H9 (cell line): ENCODE measurements around the gene ATCAY. TPM values are rescaled to one million over a fixed set of nuclear protein-coding genes. Genes with fewer than 3 reads are reported as not detected.

Experiments used
- DNase-seq: peaks from one replicate; pipeline ENCODE4 v3.0.0-alpha.2; 2017
- H2AFZ ChIP-seq: one replicate; pipeline ENCODE4 v1.6.1; 2013; ENCODE audit warnings: mild to moderate bottlenecking, low read length, control low read depth, moderate library complexity
- H2AK5ac ChIP-seq: 2 replicates; pipeline ENCODE4 v1.6.1; 2013; ENCODE audit warnings: low read length, control low read depth, mixed read lengths; ENCODE audit not compliant: insufficient read length
- H2BK120ac ChIP-seq: one replicate; pipeline ENCODE4 v1.6.1; 2013; ENCODE audit warnings: low read depth, mild to moderate bottlenecking, low read length, control low read depth, inconsistent platforms; ENCODE audit not compliant: poor library complexity, severe bottlenecking
- H2BK12ac ChIP-seq: 2 replicates; pipeline ENCODE4 v1.6.1; 2013; ENCODE audit warnings: low read length, control low read depth, mixed read lengths, low read depth; ENCODE audit not compliant: insufficient read length
- H2BK15ac ChIP-seq: 2 replicates; pipeline ENCODE4 v1.6.1; 2013; ENCODE audit warnings: low read depth, low read length, control low read depth
- H2BK20ac ChIP-seq: one replicate; pipeline ENCODE4 v1.6.1; 2013; ENCODE audit warnings: low read depth, mild to moderate bottlenecking, low read length, control low read depth, inconsistent platforms; ENCODE audit not compliant: poor library complexity, severe bottlenecking
- H2BK5ac ChIP-seq: 2 replicates; pipeline ENCODE4 v1.6.1; 2013; ENCODE audit warnings: low read length, control low read depth, mixed read lengths; ENCODE audit not compliant: insufficient read length
- H3K14ac ChIP-seq: 2 replicates; pipeline ENCODE4 v1.6.1; 2013; ENCODE audit warnings: low read length, control low read depth; ENCODE audit not compliant: insufficient read depth
- H3K18ac ChIP-seq: 2 replicates; pipeline ENCODE4 v1.6.1; 2013; ENCODE audit warnings: low read depth, mild to moderate bottlenecking, mixed read lengths, low read length, control low read depth; ENCODE audit not compliant: insufficient read length
- H3K23ac ChIP-seq: 2 replicates; pipeline ENCODE4 v1.6.1; 2013; ENCODE audit warnings: low read length, control low read depth, mixed read lengths, low read depth; ENCODE audit not compliant: insufficient read length
- H3K23me2 ChIP-seq: 2 replicates; pipeline ENCODE4 v1.6.1; 2013; ENCODE audit warnings: low read depth, mild to moderate bottlenecking, mixed read lengths, low read length, control low read depth; ENCODE audit not compliant: insufficient read length, poor library complexity, severe bottlenecking
- H3K27ac ChIP-seq: 2 replicates; pipeline ENCODE4 v1.5.1; 2013; ENCODE audit warnings: low read length, control low read depth, mixed read lengths, low read depth; ENCODE audit not compliant: insufficient read length
- H3K27me3 ChIP-seq: 2 replicates; pipeline ENCODE4 v1.6.1; 2013; ENCODE audit warnings: low read length, control low read depth, inconsistent platforms; ENCODE audit not compliant: insufficient read depth
- H3K4ac ChIP-seq: 2 replicates; pipeline ENCODE4 v1.6.1; 2013; ENCODE audit warnings: low read depth, mild to moderate bottlenecking, control low read depth, inconsistent platforms, low read length, moderate library complexity
- H3K4me1 ChIP-seq: 2 replicates; pipeline ENCODE4 v1.6.1; 2013; ENCODE audit warnings: low read length, control low read depth, inconsistent platforms; ENCODE audit not compliant: insufficient read depth
- H3K4me2 ChIP-seq: 2 replicates; pipeline ENCODE4 v1.6.1; 2013; ENCODE audit warnings: low read length, control low read depth, mixed read lengths; ENCODE audit not compliant: insufficient read length, insufficient read depth
- H3K56ac ChIP-seq: 2 replicates; pipeline ENCODE4 v1.6.1; 2013; ENCODE audit warnings: low read depth, mild to moderate bottlenecking, mixed read lengths, low read length, control low read depth; ENCODE audit not compliant: insufficient read length
- H3K79me1 ChIP-seq: 2 replicates; pipeline ENCODE4 v1.6.1; 2013; ENCODE audit warnings: low read depth, mild to moderate bottlenecking, moderate library complexity, low read length, control low read depth, inconsistent platforms; ENCODE audit not compliant: insufficient read depth, poor library complexity, severe bottlenecking
- H3K79me2 ChIP-seq: 2 replicates; pipeline ENCODE4 v1.6.1; 2013; ENCODE audit warnings: low read length, control low read depth, inconsistent platforms; ENCODE audit not compliant: insufficient read depth
- H3K9ac ChIP-seq: 2 replicates; pipeline ENCODE4 v1.6.1; 2013; ENCODE audit warnings: low read length, control low read depth, mixed read lengths; ENCODE audit not compliant: insufficient read length; ENCODE audit errors: extremely low read depth
- H3K9me3 ChIP-seq: one replicate; pipeline ENCODE4 v1.6.1; 2013; ENCODE audit warnings: low read depth, low read length, inconsistent platforms; ENCODE audit not compliant: control insufficient read depth
- H3T11ph ChIP-seq: one replicate; pipeline ENCODE4 v1.6.1; 2013; ENCODE audit warnings: mild to moderate bottlenecking, low read length, control low read depth, inconsistent platforms
- H4K20me1 ChIP-seq: one replicate; pipeline ENCODE4 v1.6.1; 2013; ENCODE audit not compliant: control insufficient read depth, insufficient read length, insufficient read depth
- H4K5ac ChIP-seq: 2 replicates; pipeline ENCODE4 v1.6.1; 2013; ENCODE audit warnings: low read depth, mild to moderate bottlenecking, mixed read lengths, low read length, control low read depth; ENCODE audit not compliant: insufficient read length
- H4K8ac ChIP-seq: replicated peaks from 2 replicates; pipeline ENCODE4 v1.6.1; 2013; ENCODE audit warnings: low read length, control low read depth, mixed read lengths, low read depth; ENCODE audit not compliant: insufficient read length
- H4K91ac ChIP-seq: 2 replicates; pipeline ENCODE4 v1.6.1; 2013; ENCODE audit warnings: low read depth, mild to moderate bottlenecking, moderate library complexity, mixed read lengths, low read length, control low read depth; ENCODE audit not compliant: insufficient read length
- H3K27ac Mint-ChIP-seq, 3 experiments: 2 replicates in 2 of 3; 3 replicates in 1 of 3; pipeline ENCODE4 v1.8.0; 2020 to 2021; ENCODE audit warnings: mixed read lengths in 3 of 3, mild to moderate bottlenecking in 1 of 3, moderate library complexity in 1 of 3
- H3K27me3 Mint-ChIP-seq: 2 replicates; pipeline ENCODE4 v1.8.0; 2021; ENCODE audit warnings: low read depth, mild to moderate bottlenecking, moderate library complexity, mixed read lengths
- H3K36me3 Mint-ChIP-seq, 3 experiments: 2 replicates in 2 of 3; 3 replicates in 1 of 3; pipeline ENCODE4 v1.8.0; 2020 to 2021; ENCODE audit warnings: low read depth in 3 of 3, mixed read lengths in 3 of 3; ENCODE audit not compliant: insufficient read depth in 1 of 3
- H3K4me1 Mint-ChIP-seq, 2 experiments: 2 replicates each; pipeline ENCODE4 v1.8.0; 2020; ENCODE audit warnings: mixed read lengths in 2 of 2
- H3K4me3 Mint-ChIP-seq, 2 experiments: 2 replicates in 1 of 2; 3 replicates in 1 of 2; pipeline ENCODE4 v1.8.0; 2020 to 2021; ENCODE audit warnings: mild to moderate bottlenecking in 2 of 2, mixed read lengths in 2 of 2, moderate library complexity in 1 of 2
- H3K9me3 Mint-ChIP-seq, 2 experiments: 2 replicates in 1 of 2; 3 replicates in 1 of 2; pipeline ENCODE4 v1.8.0; 2020; ENCODE audit warnings: mild to moderate bottlenecking in 2 of 2, mixed read lengths in 2 of 2, moderate library complexity in 1 of 2
- CTCF ChIP-seq: fragments of 200-600 bp; sonication (generic); conservative IDR thresholded peaks from 3 replicates; pipeline ENCODE4 v1.8.0; 2021; ENCODE audit warnings: antibody characterized with exemption, mild to moderate bottlenecking
- WGBS: extraction: QIAGEN DNeasy Blood & Tissue Kit; methylation state at CpG from one replicate; pipeline ENCODE4 v1.1.7; 2013; ENCODE audit warnings: missing lambda C conversion rate, low lambda C conversion rate, mixed read lengths; ENCODE audit not compliant: insufficient read length; ENCODE audit errors: extremely low coverage; 5-methylcytosine and 5-hydroxymethylcytosine counted together
- microRNA-seq: library from miRNA; unstranded; fragments of <30 nt; microRNA quantifications from one replicate; pipeline ENCODE4, GENCODE V29; 2020; ENCODE audit warnings: borderline microRNAs expressed
- total RNA-seq: library from RNA; stranded (reverse); gene quantifications from 2 replicates; pipeline ENCODE4 v1.2.1, GENCODE V29; 2021

The ATCAY gene
- total RNA-seq, 1 experiment from 2014 or later, result 12.2 TPM

DNA sequence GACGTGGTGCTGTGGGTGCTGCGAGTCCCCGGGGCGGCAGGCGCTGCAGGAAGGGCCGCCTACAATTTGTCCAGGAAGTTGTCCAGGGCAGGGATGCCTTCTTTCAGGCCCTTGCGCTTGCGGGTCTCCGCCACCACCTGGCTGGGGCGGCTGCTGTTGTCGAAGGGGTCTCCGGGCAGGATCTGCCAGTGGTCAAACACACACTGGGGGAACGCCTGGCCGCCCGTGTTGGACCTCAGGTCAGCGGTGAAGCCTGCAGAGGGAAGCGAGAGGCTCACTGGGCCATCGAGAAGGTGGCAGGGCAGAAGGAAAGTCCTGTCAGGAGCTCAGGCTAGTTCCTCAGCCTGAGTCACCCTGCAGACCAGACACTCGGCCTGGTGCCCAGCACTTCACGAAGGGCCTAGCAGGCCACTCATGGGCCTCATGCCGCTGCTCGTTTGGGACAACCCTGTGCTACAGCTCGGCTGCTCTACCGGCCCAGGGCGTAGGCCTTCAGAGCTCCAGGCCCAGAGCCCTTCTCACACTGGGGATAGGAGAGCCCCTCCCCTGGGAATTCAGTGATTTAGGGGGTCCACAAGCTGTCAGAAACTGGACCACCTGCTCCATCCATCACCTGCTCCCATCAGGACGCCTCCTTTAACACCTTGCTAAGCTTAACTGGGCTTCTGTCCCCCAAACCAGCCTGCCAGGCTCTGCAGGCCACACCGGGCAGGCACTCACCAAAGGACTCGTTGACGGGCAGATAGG, 96.2 kb downstream of the ATCAY start:
- H3K79me1 ChIP-seq, result no peaks in the 10 kb centered on the region
- H3T11ph ChIP-seq, result no peak overlapping the region
- no peak overlapping the region for H4K5ac ChIP-seq
- no peak overlapping the region for H2BK15ac ChIP-seq
- no peak overlapping the region for H3K9ac ChIP-seq
- H3K4me1 ChIP-seq, result no peaks in the 10 kb centered on the region
- no peaks in the 10 kb centered on the region for H3K23me2 ChIP-seq
- 0 out of 2 replicates have a peak, but pooled peaks cover 3% of the 10 kb centered on the region for H3K79me2 ChIP-seq
- TF ChIP-seq CTCF, result no peak
- H3K27me3 ChIP-seq, result no peaks in the 10 kb centered on the region
- H3K4me2 ChIP-seq, result no peak overlapping the region
- no peak overlapping the region for H4K91ac ChIP-seq
- no peak overlapping the region for H3K23ac ChIP-seq
- WGBS, result no CpG with 5 or more reads among the region's 29 CpGs
- H2BK120ac ChIP-seq, result no peak overlapping the region
- no peaks in the 10 kb centered on the region for H3K9me3 ChIP-seq
- peaks cover 1% of the 10 kb centered on the region for H3K27me3 Mint-ChIP-seq
- no peak overlapping the region for H3K18ac ChIP-seq
- no peak overlapping the region for H2BK20ac ChIP-seq
- no peaks in the 10 kb centered on the region for H4K20me1 ChIP-seq
- H3K27ac ChIP-seq, result no peak overlapping the region
- H3K4me3 Mint-ChIP-seq, result no peak overlapping the region
- peaks cover 3 to 4% of the 10 kb centered on the region in 2 experiments; a peak in 2 of 4 replicates for H3K4me1 Mint-ChIP-seq
- peaks cover 51 to 71% (median 59%) of the 10 kb centered on the region in 3 experiments for H3K36me3 Mint-ChIP-seq
- H3K14ac ChIP-seq, result no peak overlapping the region
- no peak overlapping the region for H2BK5ac ChIP-seq
- H2BK12ac ChIP-seq, result no peak overlapping the region
- H3K9me3 Mint-ChIP-seq, result no peaks in the 10 kb centered on the region; a peak in 1 of 5 replicates
- no peak overlapping the region for H2AK5ac ChIP-seq
- H2AFZ ChIP-seq, result no peak overlapping the region
- no peak overlapping the region for H3K4ac ChIP-seq
- H3K56ac ChIP-seq, result no peak overlapping the region
- no peak overlapping the region for H4K8ac ChIP-seq
- H3K27ac Mint-ChIP-seq, result peak overlapping the region in 1 of 3 experiments; percentile 77; a peak in 2 of 7 replicates
- peak; percentile 34 for DNase-seq

Small RNAs within 50 kb of the gene (microRNA-seq; reads per million reads assigned to microRNA genes)
- gene MIR637, result not detected

Other genes starting within 250 kb of the ATCAY start
- gene PIP5K1C, start 180.2 kb upstream of the ATCAY start, total RNA-seq, result 41.7 and 42.2 TPM in 2 replicates
- 27.3 and 27.9 TPM in 2 replicates for gene TJP3, start 172.3 kb upstream of the ATCAY start, total RNA-seq
- 21.3 and 21.8 TPM in 2 replicates for gene APBA3, start 119.0 kb upstream of the ATCAY start, total RNA-seq
- gene MRPL54, start 118.0 kb upstream of the ATCAY start, total RNA-seq, result 60.0 and 65.5 TPM in 2 replicates
- gene RAX2, start 108.5 kb upstream of the ATCAY start, total RNA-seq, result not detected in 2 replicates
- 11.0 and 13.5 TPM in 2 replicates for gene MATK, start 94.3 kb upstream of the ATCAY start, total RNA-seq
- gene ZFR2, start 11.6 kb upstream of the ATCAY start, total RNA-seq, result 18.3 and 18.5 TPM in 2 replicates
- 60.0 and 62.7 TPM in 2 replicates for gene NMRK2, start 52.4 kb downstream of the ATCAY start, total RNA-seq
- gene DAPK3, start 90.4 kb downstream of the ATCAY start, total RNA-seq, result 114 and 121 TPM in 2 replicates
- gene EEF2, start 104.8 kb downstream of the ATCAY start, total RNA-seq, result 3,615 and 3,676 TPM in 2 replicates
- gene PIAS4, start 127.1 kb downstream of the ATCAY start, total RNA-seq, result 52.0 and 59.4 TPM in 2 replicates
- 22.8 and 24.9 TPM in 2 replicates for gene ZBTB7A, start 186.2 kb downstream of the ATCAY start, total RNA-seq
- gene MAP2K2, start 243.4 kb downstream of the ATCAY start, total RNA-seq, result 167 and 169 TPM in 2 replicates